Right lobe of liver (tissue), 4 donors: Measurements from ENCODE around the gene CEP20.

Experiments
- POLR2A ChIP-seq: fragments of 450-650 bp; IDR thresholded peaks from one replicate; pipeline ENCODE4 v1.6.1; 2017; ENCODE audit warnings: antibody characterized with exemption, mild to moderate bottlenecking
- TF ChIP-seq, protein P1 (sequence below), 4 donors: fragments of 200-600 bp in 3 of 4; fragments of 450-650 bp in 1 of 4; IDR thresholded peaks; one replicate each; pipeline versions ENCODE4 v1.5.1 to v1.8.0; 2016 to 2022; ENCODE audit warnings: antibody characterized with exemption in 4 of 4, mild to moderate bottlenecking in 2 of 4
- donor health status: DM: no; HTN: no; CAD: no.
- donor health status: DM: no; HTN: no; CAD: no.
- donor health status: DM: no; HTN: yes; CAD: no.

GRCh38 chr16:15849209-15849981, 39.0 kb downstream of the CEP20 start:
- TF ChIP-seq, protein P1, sequence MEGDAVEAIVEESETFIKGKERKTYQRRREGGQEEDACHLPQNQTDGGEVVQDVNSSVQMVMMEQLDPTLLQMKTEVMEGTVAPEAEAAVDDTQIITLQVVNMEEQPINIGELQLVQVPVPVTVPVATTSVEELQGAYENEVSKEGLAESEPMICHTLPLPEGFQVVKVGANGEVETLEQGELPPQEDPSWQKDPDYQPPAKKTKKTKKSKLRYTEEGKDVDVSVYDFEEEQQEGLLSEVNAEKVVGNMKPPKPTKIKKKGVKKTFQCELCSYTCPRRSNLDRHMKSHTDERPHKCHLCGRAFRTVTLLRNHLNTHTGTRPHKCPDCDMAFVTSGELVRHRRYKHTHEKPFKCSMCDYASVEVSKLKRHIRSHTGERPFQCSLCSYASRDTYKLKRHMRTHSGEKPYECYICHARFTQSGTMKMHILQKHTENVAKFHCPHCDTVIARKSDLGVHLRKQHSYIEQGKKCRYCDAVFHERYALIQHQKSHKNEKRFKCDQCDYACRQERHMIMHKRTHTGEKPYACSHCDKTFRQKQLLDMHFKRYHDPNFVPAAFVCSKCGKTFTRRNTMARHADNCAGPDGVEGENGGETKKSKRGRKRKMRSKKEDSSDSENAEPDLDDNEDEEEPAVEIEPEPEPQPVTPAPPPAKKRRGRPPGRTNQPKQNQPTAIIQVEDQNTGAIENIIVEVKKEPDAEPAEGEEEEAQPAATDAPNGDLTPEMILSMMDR (IDR thresholded peaks at IDR 0.05): no peak
- TF ChIP-seq POLR2A: no peak
